ENCODE measurements around the gene OXT.

Gene OXT

DNA sequence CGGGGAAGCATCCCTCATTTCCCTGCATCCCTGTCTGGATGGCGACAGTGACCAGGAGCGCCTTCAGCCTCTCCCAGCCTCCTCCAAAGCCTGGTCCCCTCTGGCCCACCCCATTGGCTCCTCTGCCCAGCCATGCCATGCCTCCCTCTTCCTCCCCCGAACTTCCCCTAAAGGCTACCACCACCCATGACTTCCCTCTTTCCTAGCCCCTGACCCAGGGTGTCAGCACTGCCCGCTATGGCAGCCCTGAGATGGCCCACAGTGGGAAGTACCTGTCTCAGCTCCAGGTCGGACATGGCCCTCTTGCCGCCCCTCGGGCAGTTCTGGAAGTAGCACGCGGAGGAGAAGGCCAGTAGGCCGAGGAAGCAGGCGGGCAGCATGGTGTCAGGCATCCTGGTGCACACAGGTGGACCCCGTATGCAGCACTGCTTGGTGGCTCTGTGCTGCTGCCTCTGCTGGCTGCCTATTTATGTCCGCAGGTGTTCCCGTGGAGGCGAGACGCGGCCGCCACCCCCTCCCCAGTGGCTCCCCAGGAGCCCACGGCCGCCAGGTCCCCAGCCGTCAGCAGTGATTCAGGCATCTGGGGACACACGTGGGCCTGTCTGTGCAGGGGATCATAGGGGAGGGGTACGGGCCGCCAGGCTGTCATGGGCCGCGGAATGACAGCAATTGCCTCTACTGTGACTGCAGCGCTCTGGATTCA is 13.0 kb downstream of the OXT start, which contains the start of gene AVP:
Gene AVP (minus strand): TSS at position 442 of the 703 bp plus-strand sequence. CDS start 50 bp downstream, at position 392.
- no peaks in the 10 kb centered on the region for H3K9me3 ChIP-seq (ENCODE audit: control insufficient read depth in 2 of 2, low read length in 2 of 2)
- no peak within 1 kb of the TSS for H3K9ac ChIP-seq (ENCODE audit: low read depth in 1 of 2, low read length in 2 of 2)
- no peaks in the 10 kb centered on the region for H3K36me3 ChIP-seq (ENCODE audit: control insufficient read depth in 2 of 2, insufficient read depth in 2 of 2, low read length in 2 of 2)
- H3K4me3 ChIP-seq (ENCODE audit: low read length in 2 of 2), result no peak within 1 kb of the TSS
- no peaks in the 10 kb centered on the region for H3K4me1 ChIP-seq (ENCODE audit: control insufficient read depth in 2 of 2, insufficient read depth in 2 of 2, low read length in 2 of 2)
- no peak within 1 kb of the TSS for H3K27ac ChIP-seq (ENCODE audit: low read depth in 2 of 2, low read length in 2 of 2)
- peaks cover 29 to 32% of the 10 kb centered on the region in 2 donors for H3K27me3 ChIP-seq (ENCODE audit: control insufficient read depth in 2 of 2, insufficient read depth in 2 of 2, low read length in 2 of 2)

DNA sequence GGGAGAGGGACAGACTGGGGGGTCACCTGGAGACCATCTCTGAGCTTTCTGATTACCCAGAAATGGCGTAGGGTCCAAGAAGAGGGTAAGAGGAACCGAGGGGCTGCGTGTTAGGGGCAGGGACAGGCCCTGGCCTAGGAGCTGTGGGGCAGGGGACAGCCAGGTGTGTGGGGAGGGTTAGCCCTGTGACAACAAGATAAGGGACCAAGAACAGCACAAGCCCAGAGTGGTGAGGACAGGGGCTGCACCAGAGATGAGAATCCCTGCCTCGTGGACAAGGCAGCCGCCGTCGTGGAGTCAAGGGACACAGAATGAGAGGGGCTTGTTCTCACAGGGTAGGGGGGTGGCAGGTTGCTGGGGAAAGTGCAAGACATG is 13.6 kb downstream of the OXT start:
- Histone ChIP-seq H3K9ac (ENCODE audit: low read depth in 1 of 2, low read length in 2 of 2) (no peak overlapping the region), H3K4me3 (ENCODE audit: low read length in 2 of 2) (no peak overlapping the region), H3K9me3 (ENCODE audit: control insufficient read depth in 2 of 2, low read length in 2 of 2) (no peaks in the 10 kb centered on the region), H3K36me3 (ENCODE audit: control insufficient read depth in 2 of 2, insufficient read depth in 2 of 2, low read length in 2 of 2) (no peaks in the 10 kb centered on the region), H3K4me1 (ENCODE audit: control insufficient read depth in 2 of 2, insufficient read depth in 2 of 2, low read length in 2 of 2) (no peaks in the 10 kb centered on the region), H3K27ac (ENCODE audit: low read depth in 2 of 2, low read length in 2 of 2) (no peak overlapping the region), H3K27me3 (ENCODE audit: control insufficient read depth in 2 of 2, insufficient read depth in 2 of 2, low read length in 2 of 2) (peaks cover 31 to 32% of the 10 kb centered on the region in 2 donors)

DNA sequence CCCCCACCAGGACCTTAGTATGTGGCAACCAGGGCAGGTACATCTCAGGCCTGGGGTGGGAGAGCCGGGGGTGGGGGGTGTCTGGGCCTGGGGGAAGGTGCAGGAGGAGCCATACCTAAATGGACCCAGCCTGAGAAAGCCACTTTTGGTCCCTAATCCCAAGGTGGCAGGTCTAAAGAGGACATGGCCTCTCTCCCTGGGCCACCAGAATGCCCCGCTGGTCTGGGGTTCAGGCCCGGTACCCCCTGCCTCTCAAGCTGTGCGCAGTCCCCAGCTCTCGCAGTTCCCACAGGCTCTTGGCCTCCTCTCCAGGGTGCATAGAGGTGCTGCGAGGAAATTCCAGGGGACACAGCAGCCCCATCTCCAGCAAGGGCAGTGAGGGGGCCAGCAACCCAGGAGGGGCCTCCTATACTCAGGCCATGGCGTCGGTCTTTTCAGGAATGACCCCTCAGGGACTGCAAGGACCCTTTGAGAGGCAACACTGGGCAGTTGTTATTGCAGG is 14.2 kb downstream of the OXT start:
- Histone ChIP-seq H3K36me3 (ENCODE audit: control insufficient read depth in 2 of 2, insufficient read depth in 2 of 2, low read length in 2 of 2) (no peaks in the 10 kb centered on the region), H3K27me3 (ENCODE audit: control insufficient read depth in 2 of 2, insufficient read depth in 2 of 2, low read length in 2 of 2) (peaks cover 32 to 37% of the 10 kb centered on the region in 2 donors), H3K4me3 (ENCODE audit: low read length in 2 of 2) (no peak overlapping the region), H3K4me1 (ENCODE audit: control insufficient read depth in 2 of 2, insufficient read depth in 2 of 2, low read length in 2 of 2) (no peaks in the 10 kb centered on the region), H3K9ac (ENCODE audit: low read depth in 1 of 2, low read length in 2 of 2) (no peak overlapping the region), H3K27ac (ENCODE audit: low read depth in 2 of 2, low read length in 2 of 2) (no peak overlapping the region), H3K9me3 (ENCODE audit: control insufficient read depth in 2 of 2, low read length in 2 of 2) (no peaks in the 10 kb centered on the region)

DNA sequence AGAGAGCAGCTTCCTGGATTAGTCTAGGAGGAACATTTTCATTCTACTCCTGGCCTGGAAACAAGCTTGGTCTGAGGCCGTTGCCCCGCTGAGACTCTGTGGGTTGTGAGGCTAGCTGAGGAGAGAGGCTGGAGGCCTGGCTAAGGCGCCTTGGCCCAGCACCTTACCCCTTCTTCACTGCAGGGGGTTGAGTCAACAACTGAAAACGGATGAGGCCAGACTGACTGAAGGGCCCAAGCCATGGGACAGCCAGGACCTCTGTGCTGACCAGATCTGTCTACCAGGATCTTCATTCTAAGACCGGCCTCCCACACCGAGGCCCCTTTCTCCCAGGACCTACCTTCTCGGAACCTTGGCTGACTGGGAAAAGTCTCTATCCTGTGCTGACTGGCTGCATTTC is 16.6 kb downstream of the OXT start:
- Histone ChIP-seq H3K9me3 (ENCODE audit: control insufficient read depth in 2 of 2, low read length in 2 of 2) (no peaks in the 10 kb centered on the region), H3K27me3 (ENCODE audit: control insufficient read depth in 2 of 2, insufficient read depth in 2 of 2, low read length in 2 of 2) (peaks cover 20 to 28% of the 10 kb centered on the region in 2 donors), H3K36me3 (ENCODE audit: control insufficient read depth in 2 of 2, insufficient read depth in 2 of 2, low read length in 2 of 2) (no peaks in the 10 kb centered on the region), H3K9ac (ENCODE audit: low read depth in 1 of 2, low read length in 2 of 2) (no peak overlapping the region), H3K4me1 (ENCODE audit: control insufficient read depth in 2 of 2, insufficient read depth in 2 of 2, low read length in 2 of 2) (no peaks in the 10 kb centered on the region), H3K27ac (ENCODE audit: low read depth in 2 of 2, low read length in 2 of 2) (no peak overlapping the region), H3K4me3 (ENCODE audit: low read length in 2 of 2) (no peak overlapping the region)

DNA sequence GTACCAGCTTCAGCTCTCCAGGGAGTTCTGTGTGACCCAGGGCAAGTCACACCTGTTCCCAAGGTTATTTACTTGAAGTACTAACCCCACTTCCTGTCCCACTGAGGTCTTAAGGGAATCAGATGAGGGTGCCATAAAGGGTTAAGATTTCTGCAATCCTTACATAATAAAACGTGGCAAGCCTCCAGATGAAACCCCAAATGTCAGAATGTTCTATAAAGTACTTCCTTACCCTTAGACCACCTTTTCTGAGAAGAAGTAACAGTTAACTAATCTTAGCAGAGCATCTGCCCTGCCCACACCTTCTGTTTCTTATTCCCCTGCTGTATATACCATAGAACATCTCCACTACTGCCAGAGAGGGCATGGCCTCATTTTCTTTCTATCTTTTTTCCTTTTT is 19.1 kb downstream of the OXT start:
- no peaks in the 10 kb centered on the region for H3K9me3 ChIP-seq (ENCODE audit: control insufficient read depth in 2 of 2, low read length in 2 of 2)
- no peak overlapping the region for H3K9ac ChIP-seq (ENCODE audit: low read depth in 1 of 2, low read length in 2 of 2)
- H3K4me3 ChIP-seq (ENCODE audit: low read length in 2 of 2), result no peak overlapping the region
- H3K27me3 ChIP-seq (ENCODE audit: control insufficient read depth in 2 of 2, insufficient read depth in 2 of 2, low read length in 2 of 2), result peaks cover 19 to 20% of the 10 kb centered on the region in 2 donors
- no peaks in the 10 kb centered on the region for H3K36me3 ChIP-seq (ENCODE audit: control insufficient read depth in 2 of 2, insufficient read depth in 2 of 2, low read length in 2 of 2)
- peaks cover 0 to 4% of the 10 kb centered on the region in 2 donors for H3K4me1 ChIP-seq (ENCODE audit: control insufficient read depth in 2 of 2, insufficient read depth in 2 of 2, low read length in 2 of 2)
- no peak overlapping the region for H3K27ac ChIP-seq (ENCODE audit: low read depth in 2 of 2, low read length in 2 of 2)

DNA sequence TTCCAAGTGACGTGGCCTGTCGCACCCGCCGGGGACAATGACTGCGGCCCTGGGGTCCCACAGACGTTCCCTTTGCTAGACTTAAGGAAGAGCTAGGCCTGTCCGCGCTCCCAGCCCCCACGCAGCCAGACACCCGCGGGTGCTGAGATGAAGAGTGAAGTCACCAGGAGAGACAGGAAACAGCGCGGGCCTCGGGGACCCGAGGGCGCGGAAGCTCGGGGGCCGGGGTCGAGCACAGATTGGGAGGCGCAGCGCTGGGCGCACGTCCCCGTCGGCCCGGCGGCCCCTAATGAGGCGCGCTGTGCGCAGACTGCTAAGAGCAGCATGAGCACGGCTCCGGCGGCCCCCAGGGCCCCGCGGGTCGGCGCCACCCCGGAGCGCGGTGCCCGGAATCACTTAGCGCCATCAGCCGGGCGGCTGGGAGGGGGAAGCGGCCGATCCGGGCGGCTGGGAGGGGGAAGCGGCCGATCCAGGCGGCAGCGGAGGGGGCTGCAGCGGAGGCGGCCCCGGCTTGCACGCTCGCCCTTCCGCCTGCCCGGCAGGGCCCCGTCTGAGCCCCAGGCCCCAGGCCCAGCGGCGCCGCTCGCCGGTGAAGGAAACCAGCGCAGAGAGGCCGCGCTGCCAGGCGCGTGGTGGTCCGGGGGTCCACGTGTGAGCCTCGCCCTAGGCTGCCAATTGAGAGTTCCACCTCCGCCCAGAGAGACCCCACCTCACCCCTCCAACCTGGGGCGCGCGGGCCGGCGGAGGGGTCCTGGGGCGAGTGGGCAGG is 21.4 kb downstream of the OXT start:
- H3K4me1 ChIP-seq (ENCODE audit: control insufficient read depth in 2 of 2, insufficient read depth in 2 of 2, low read length in 2 of 2), result peaks cover 0 to 4% of the 10 kb centered on the region in 2 donors
- H3K9me3 ChIP-seq (ENCODE audit: control insufficient read depth in 2 of 2, low read length in 2 of 2), result no peaks in the 10 kb centered on the region
- no peak overlapping the region for H3K27ac ChIP-seq (ENCODE audit: low read depth in 2 of 2, low read length in 2 of 2)
- H3K36me3 ChIP-seq (ENCODE audit: control insufficient read depth in 2 of 2, insufficient read depth in 2 of 2, low read length in 2 of 2), result no peaks in the 10 kb centered on the region
- H3K9ac ChIP-seq (ENCODE audit: low read depth in 1 of 2, low read length in 2 of 2), result no peak overlapping the region
- peaks cover 19 to 20% of the 10 kb centered on the region in 2 donors for H3K27me3 ChIP-seq (ENCODE audit: control insufficient read depth in 2 of 2, insufficient read depth in 2 of 2, low read length in 2 of 2)
- H3K4me3 ChIP-seq (ENCODE audit: low read length in 2 of 2), result peak overlapping the region in 1 of 2 donors; percentile 7

DNA sequence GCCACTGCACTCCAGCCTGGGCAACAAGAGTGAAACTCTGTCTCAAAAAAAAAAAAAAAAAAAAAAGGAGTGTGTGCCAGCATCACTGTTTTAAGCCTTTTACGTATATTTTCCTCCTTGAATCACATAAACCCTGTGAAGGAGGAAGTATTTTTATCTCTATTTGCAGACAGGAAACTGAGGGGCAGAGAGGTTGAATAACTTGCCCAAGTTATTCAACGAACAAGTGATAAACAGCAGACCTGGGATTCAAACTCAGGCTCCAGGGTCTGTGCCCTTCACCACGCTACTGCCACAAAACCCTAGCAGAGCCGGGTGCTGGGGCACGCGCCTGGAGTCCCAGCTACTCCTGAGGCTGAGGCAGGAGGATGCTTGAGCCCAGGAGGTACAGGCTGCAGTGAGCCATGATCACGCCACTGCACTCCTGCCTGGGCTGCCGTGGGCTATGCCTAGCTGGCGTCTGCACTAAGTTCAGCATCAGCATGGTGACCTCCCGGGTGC is 22.5 kb downstream of the OXT start:
- H3K4me1 ChIP-seq (ENCODE audit: control insufficient read depth in 2 of 2, insufficient read depth in 2 of 2, low read length in 2 of 2), result peaks cover 0 to 4% of the 10 kb centered on the region in 2 donors
- H3K36me3 ChIP-seq (ENCODE audit: control insufficient read depth in 2 of 2, insufficient read depth in 2 of 2, low read length in 2 of 2), result no peaks in the 10 kb centered on the region
- no peak overlapping the region for H3K4me3 ChIP-seq (ENCODE audit: low read length in 2 of 2)
- no peaks in the 10 kb centered on the region for H3K9me3 ChIP-seq (ENCODE audit: control insufficient read depth in 2 of 2, low read length in 2 of 2)
- H3K9ac ChIP-seq (ENCODE audit: low read depth in 1 of 2, low read length in 2 of 2), result no peak overlapping the region
- peaks cover 15 to 19% of the 10 kb centered on the region in 2 donors for H3K27me3 ChIP-seq (ENCODE audit: control insufficient read depth in 2 of 2, insufficient read depth in 2 of 2, low read length in 2 of 2)
- no peak overlapping the region for H3K27ac ChIP-seq (ENCODE audit: low read depth in 2 of 2, low read length in 2 of 2)

DNA sequence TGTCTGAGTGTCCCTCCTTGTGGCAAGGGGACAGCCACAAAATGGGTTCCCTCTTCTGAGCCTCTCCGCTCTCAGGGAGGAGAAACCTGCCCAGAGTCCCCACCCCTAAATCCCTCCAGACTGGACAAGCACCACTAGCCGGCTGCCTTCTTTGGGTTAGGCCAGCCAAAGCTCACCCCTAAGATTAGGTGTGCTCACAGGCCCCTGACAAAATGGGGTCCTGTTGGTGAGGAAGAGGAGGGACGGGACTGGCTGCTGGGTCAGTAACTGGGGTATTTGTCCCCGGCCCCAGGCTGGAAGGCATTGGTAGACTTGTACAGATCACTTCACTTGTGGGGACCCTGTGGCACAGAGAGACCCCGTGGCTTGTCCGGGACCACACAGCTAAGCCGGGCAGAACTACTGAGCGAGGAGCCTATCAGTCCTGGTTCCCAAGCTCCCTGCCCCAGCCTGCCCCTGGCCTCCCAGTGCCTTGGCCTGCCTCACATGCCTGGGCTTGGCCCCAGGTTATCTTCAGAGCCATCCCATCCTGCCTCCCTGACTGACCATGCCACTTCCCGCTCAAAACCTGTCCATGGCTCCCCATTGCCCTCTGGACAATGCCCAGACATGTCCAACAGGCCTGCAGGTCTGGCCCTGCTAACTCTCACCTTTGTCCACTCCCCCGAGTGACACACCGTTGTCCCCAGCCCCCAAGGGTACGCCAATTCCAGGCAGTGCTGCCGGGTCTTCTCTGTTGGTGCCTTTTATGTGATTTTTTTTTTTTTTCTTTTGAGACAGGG is 23.6 kb downstream of the OXT start:
- Histone ChIP-seq H3K4me3 (ENCODE audit: low read length in 2 of 2) (no peak overlapping the region), H3K4me1 (ENCODE audit: control insufficient read depth in 2 of 2, insufficient read depth in 2 of 2, low read length in 2 of 2) (peaks cover 0 to 4% of the 10 kb centered on the region in 2 donors), H3K36me3 (ENCODE audit: control insufficient read depth in 2 of 2, insufficient read depth in 2 of 2, low read length in 2 of 2) (no peaks in the 10 kb centered on the region), H3K9ac (ENCODE audit: low read depth in 1 of 2, low read length in 2 of 2) (no peak overlapping the region), H3K9me3 (ENCODE audit: control insufficient read depth in 2 of 2, low read length in 2 of 2) (no peaks in the 10 kb centered on the region), H3K27ac (ENCODE audit: low read depth in 2 of 2, low read length in 2 of 2) (no peak overlapping the region), H3K27me3 (ENCODE audit: control insufficient read depth in 2 of 2, insufficient read depth in 2 of 2, low read length in 2 of 2) (peaks cover 15 to 16% of the 10 kb centered on the region in 2 donors)

DNA sequence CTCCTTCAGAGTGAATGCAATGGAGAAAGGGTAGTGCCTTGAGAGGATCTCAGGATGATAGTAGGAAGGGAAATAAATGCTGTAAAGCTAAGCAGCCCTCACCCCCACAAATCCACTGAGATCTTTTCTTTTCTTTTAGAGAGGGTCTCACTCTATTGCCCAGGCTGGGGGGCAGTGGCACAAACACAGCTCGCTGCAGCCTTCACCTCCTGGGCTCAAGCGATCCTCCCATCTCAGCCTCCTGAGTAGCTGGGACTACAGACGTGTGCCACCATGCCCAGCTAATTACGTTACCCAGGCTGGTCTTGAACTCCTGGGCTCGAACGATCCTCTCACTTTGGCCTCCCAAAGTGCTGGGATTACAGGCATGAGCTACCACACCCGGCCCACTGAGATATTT is 29.1 kb downstream of the OXT start:
- Histone ChIP-seq H3K27ac (ENCODE audit: low read depth in 2 of 2, low read length in 2 of 2) (no peak overlapping the region), H3K9me3 (ENCODE audit: control insufficient read depth in 2 of 2, low read length in 2 of 2) (no peaks in the 10 kb centered on the region), H3K4me3 (ENCODE audit: low read length in 2 of 2) (no peak overlapping the region), H3K36me3 (ENCODE audit: control insufficient read depth in 2 of 2, insufficient read depth in 2 of 2, low read length in 2 of 2) (no peaks in the 10 kb centered on the region), H3K9ac (ENCODE audit: low read depth in 1 of 2, low read length in 2 of 2) (no peak overlapping the region), H3K27me3 (ENCODE audit: control insufficient read depth in 2 of 2, insufficient read depth in 2 of 2, low read length in 2 of 2) (no peaks in the 10 kb centered on the region), H3K4me1 (ENCODE audit: control insufficient read depth in 2 of 2, insufficient read depth in 2 of 2, low read length in 2 of 2) (no peaks in the 10 kb centered on the region)

Data from mucosa of rectum (tissue), 2 donors.